CD4-positive, CD25-positive, alpha-beta regulatory T cell (primary cell): ENCODE measurements around the gene TRAPPC12. TPM values are rescaled to one million over a fixed set of nuclear protein-coding genes. Genes with fewer than 3 reads are reported as not detected.
A peak's percentile ranks its signal among the peaks of the same experiment; 100 is the strongest.

Source experiments
- ATAC-seq, 2 donors: fragments of 150-1000 bp; cut with Tn5 transposase; one replicate each; pipeline ENCODE4 v1.10.0; 2021; ENCODE audit warnings: low read depth in 2 of 2, moderate number of reproducible peaks in 2 of 2, moderate library complexity in 1 of 2
- DNase-seq, 3 donors: peaks; one replicate each; pipeline versions ENCODE4 v3.0.0 to v3.0.0-alpha.2; 2012 to 2022; ENCODE audit warnings: mixed read lengths in 1 of 3
- H3K27ac ChIP-seq: one replicate; pipeline ENCODE4 v1.7.0; 2013; ENCODE audit warnings: mild to moderate bottlenecking, low read length; ENCODE audit not compliant: insufficient read depth, poor library complexity, severe bottlenecking
- H3K27me3 ChIP-seq: one replicate; pipeline ENCODE4 v1.7.0; 2013; ENCODE audit warnings: low read length; ENCODE audit not compliant: control insufficient read depth, insufficient read depth
- H3K36me3 ChIP-seq: one replicate; pipeline ENCODE4 v1.7.0; 2013; ENCODE audit warnings: mild to moderate bottlenecking, low read length, moderate library complexity; ENCODE audit not compliant: control insufficient read depth, insufficient read depth
- H3K4me1 ChIP-seq: 2 replicates; pipeline ENCODE4 v1.7.0; 2013; ENCODE audit warnings: mild to moderate bottlenecking, low read length; ENCODE audit not compliant: insufficient read depth, control insufficient read depth, poor library complexity, severe bottlenecking
- H3K4me3 ChIP-seq: one replicate; pipeline ENCODE4 v1.7.0; 2013; ENCODE audit warnings: low read depth, mild to moderate bottlenecking, low read length, moderate library complexity
- H3K9me3 ChIP-seq, 2 experiments: 1 replicate in 1 of 2; 2 replicates in 1 of 2; pipeline ENCODE4 v1.7.0; 2013; ENCODE audit warnings: low read length in 2 of 2, mild to moderate bottlenecking in 1 of 2, moderate library complexity in 1 of 2; ENCODE audit not compliant: control insufficient read depth in 2 of 2
- H3K27ac Mint-ChIP-seq, 3 donors: one replicate each; pipeline ENCODE4 v1.8.0; 2020 to 2022; ENCODE audit warnings: mild to moderate bottlenecking in 3 of 3, mixed read lengths in 3 of 3, moderate library complexity in 2 of 3
- H3K27me3 Mint-ChIP-seq: one replicate; pipeline ENCODE4 v1.8.0; 2022; ENCODE audit warnings: mild to moderate bottlenecking, mixed read lengths
- H3K36me3 Mint-ChIP-seq: one replicate; pipeline ENCODE4 v1.8.0; 2020; ENCODE audit warnings: mixed read lengths
- H3K4me1 Mint-ChIP-seq, 4 donors: one replicate each; pipeline ENCODE4 v1.8.0; 2020 to 2022; ENCODE audit warnings: mixed read lengths in 4 of 4, mild to moderate bottlenecking in 1 of 4
- H3K4me3 Mint-ChIP-seq, 4 donors: one replicate each; pipeline ENCODE4 v1.8.0; 2020 to 2022; ENCODE audit warnings: mild to moderate bottlenecking in 4 of 4, mixed read lengths in 4 of 4, moderate library complexity in 3 of 4
- H3K9me3 Mint-ChIP-seq, 7 donors: one replicate each; pipeline ENCODE4 v1.8.0; 2020 to 2022; ENCODE audit warnings: mixed read lengths in 7 of 7, mild to moderate bottlenecking in 3 of 7, moderate library complexity in 2 of 7
- polyA plus RNA-seq, 4 donors: library from polyadenylated mRNA; unstranded; fragments of 300-500 nt; fragmentation: Illumina TruSeq; gene quantifications; one replicate each; pipeline ENCODE4 v1.2.3, GENCODE V29; 2021
- total RNA-seq: library from RNA; stranded (reverse); gene quantifications from one replicate; pipeline ENCODE4 v1.2.3, GENCODE V29; 2022

Gene TRAPPC12
- total and polyA plus RNA-seq, 5 donors from 2014 or later: 30.5 to 97.3 (median 34.2) TPM

- Mint-ChIP-seq H3K27ac (peak overlapping the region; percentile 89 to 98 (median 91)), H3K27me3 (no peaks in the 10 kb centered on the region), H3K9me3 (peaks cover 0 to 6% (median 4%) of the 10 kb centered on the region in 7 donors), H3K4me1 (peaks cover 28 to 56% (median 52%) of the 10 kb centered on the region in 4 donors), H3K36me3 (peaks cover 23% of the 10 kb centered on the region), H3K4me3 (peak overlapping the region; percentile 93 to 96 (median 94))
- H3K27ac ChIP-seq: peak overlapping the region; percentile 95
- ATAC-seq: no peak
- H3K27me3 ChIP-seq: no peaks in the 10 kb centered on the region
- peak overlapping the region; percentile 69 for H3K4me3 ChIP-seq
- no peaks in the 10 kb centered on the region for H3K9me3 ChIP-seq
- DNase-seq: no peak
- peaks cover 24% of the 10 kb centered on the region for H3K4me1 ChIP-seq
- H3K36me3 ChIP-seq: peaks cover 11% of the 10 kb centered on the region
Measured at GRCh38 chr2:3517948-3518495, 138.5 kb downstream of the TRAPPC12 start.

GRCh38 chr2:3518496-3519254 lies 139.2 kb downstream of the TRAPPC12 start:
- DNase-seq: peak; percentile 98
- Mint-ChIP-seq H3K9me3 (peaks cover 0 to 6% (median 4%) of the 10 kb centered on the region in 7 donors), H3K27ac (peak overlapping the region; percentile 89 to 98 (median 91)), H3K4me1 (peaks cover 25 to 55% (median 50%) of the 10 kb centered on the region in 4 donors), H3K36me3 (peaks cover 17% of the 10 kb centered on the region), H3K4me3 (peak overlapping the region; percentile 93 to 96 (median 94)), H3K27me3 (no peaks in the 10 kb centered on the region)
- peak overlapping the region; percentile 69 for H3K4me3 ChIP-seq
- H3K4me1 ChIP-seq: peaks cover 24% of the 10 kb centered on the region
- no peaks in the 10 kb centered on the region for H3K9me3 ChIP-seq
- peak; percentile 72 for ATAC-seq
- H3K36me3 ChIP-seq: peaks cover 6% of the 10 kb centered on the region
- peak overlapping the region; percentile 95 for H3K27ac ChIP-seq
- H3K27me3 ChIP-seq: no peaks in the 10 kb centered on the region

GRCh38 chr2:3519255-3520205 lies 140.0 kb downstream of the TRAPPC12 start, which contains the start of gene ADI1:
ADI1 (minus strand) TSS chr2:3519531; CDS start chr2:3519487, 44 bp downstream.
- Histone ChIP-seq H3K27ac (peak within 1 kb of the TSS; percentile 95), H3K36me3 (no peaks in the 10 kb centered on the region), H3K4me3 (peak within 1 kb of the TSS; percentile 89), H3K27me3 (no peaks in the 10 kb centered on the region), H3K4me1 (peaks cover 24% of the 10 kb centered on the region), H3K9me3 (no peaks in the 10 kb centered on the region)
- DNase-seq: peak; percentile 65 to 87 (median 78)
- ATAC-seq: peak; percentile 61 to 66
- Mint-ChIP-seq H3K4me1 (peaks cover 20 to 46% (median 44%) of the 10 kb centered on the region in 4 donors), H3K9me3 (peaks cover 0 to 6% (median 4%) of the 10 kb centered on the region in 7 donors), H3K27me3 (no peaks in the 10 kb centered on the region), H3K27ac (peak within 1 kb of the TSS; percentile 89 to 98 (median 91)), H3K36me3 (peaks cover 8% of the 10 kb centered on the region), H3K4me3 (peak within 1 kb of the TSS; percentile 93 to 96 (median 94))

- peak overlapping the region; percentile 89 for H3K4me3 ChIP-seq
- no peak for ATAC-seq
- peak overlapping the region in 2 of 3 donors; percentile 89 to 91 for H3K27ac Mint-ChIP-seq
Measured at GRCh38 chr2:3520591-3520990, 141.1 kb downstream of the TRAPPC12 start.

GRCh38 chr2:3522961-3523421 lies 143.5 kb downstream of the TRAPPC12 start:
- H3K9me3 Mint-ChIP-seq: peaks cover 0 to 4% (median 0%) of the 10 kb centered on the region in 7 donors
- Histone ChIP-seq H3K4me3 (no peak overlapping the region), H3K36me3 (no peaks in the 10 kb centered on the region), H3K9me3 (no peaks in the 10 kb centered on the region), H3K27me3 (no peaks in the 10 kb centered on the region), H3K4me1 (peaks cover 22% of the 10 kb centered on the region), H3K27ac (no peak overlapping the region)
- no peaks in the 10 kb centered on the region for H3K27me3 Mint-ChIP-seq
- no peak overlapping the region for H3K27ac Mint-ChIP-seq
- H3K4me1 Mint-ChIP-seq: peaks cover 20 to 34% (median 29%) of the 10 kb centered on the region in 4 donors
- H3K36me3 Mint-ChIP-seq: peaks cover 3% of the 10 kb centered on the region
- H3K4me3 Mint-ChIP-seq: peak overlapping the region in 1 of 4 donors; percentile 59
- ATAC-seq (no peak), DNase-seq (no peak)

More at GRCh38 chr2:3520591-3520990, 141.1 kb downstream of the TRAPPC12 start:
- DNase-seq: no peak
- Mint-ChIP-seq H3K27me3 (no peaks in the 10 kb centered on the region), H3K4me1 (peaks cover 20 to 42% (median 40%) of the 10 kb centered on the region in 4 donors), H3K4me3 (peak overlapping the region; percentile 93 to 95 (median 94)), H3K36me3 (peaks cover 6% of the 10 kb centered on the region), H3K9me3 (peaks cover 0 to 4% (median 2%) of the 10 kb centered on the region in 7 donors)
- Histone ChIP-seq H3K4me1 (peaks cover 24% of the 10 kb centered on the region), H3K36me3 (no peaks in the 10 kb centered on the region), H3K27me3 (no peaks in the 10 kb centered on the region), H3K27ac (no peak overlapping the region), H3K9me3 (no peaks in the 10 kb centered on the region)

- Histone ChIP-seq H3K36me3 (no peaks in the 10 kb centered on the region), H3K9me3 (no peaks in the 10 kb centered on the region), H3K4me3 (no peak overlapping the region), H3K27me3 (no peaks in the 10 kb centered on the region), H3K4me1 (peaks cover 18% of the 10 kb centered on the region), H3K27ac (no peak overlapping the region)
- ATAC-seq: no peak
- Mint-ChIP-seq H3K4me1 (peaks cover 20 to 31% (median 26%) of the 10 kb centered on the region in 4 donors), H3K27ac (no peak overlapping the region), H3K4me3 (no peak overlapping the region), H3K27me3 (no peaks in the 10 kb centered on the region), H3K9me3 (peaks cover 0 to 4% (median 0%) of the 10 kb centered on the region in 7 donors), H3K36me3 (peaks cover 3% of the 10 kb centered on the region)
- DNase-seq: no peak
Measured at GRCh38 chr2:3523551-3524041, 144.1 kb downstream of the TRAPPC12 start.

GRCh38 chr2:3526871-3527270 lies 147.4 kb downstream of the TRAPPC12 start:
- H3K27ac Mint-ChIP-seq: peak overlapping the region in 1 of 3 donors; percentile 2
- ATAC-seq (no peak), DNase-seq (no peak)
- Histone ChIP-seq H3K9me3 (no peaks in the 10 kb centered on the region), H3K27ac (no peak overlapping the region), H3K36me3 (no peaks in the 10 kb centered on the region), H3K4me3 (no peak overlapping the region), H3K27me3 (no peaks in the 10 kb centered on the region), H3K4me1 (no peaks in the 10 kb centered on the region)
- no peaks in the 10 kb centered on the region for H3K9me3 Mint-ChIP-seq
- H3K36me3 Mint-ChIP-seq: no peaks in the 10 kb centered on the region
- H3K4me3 Mint-ChIP-seq: no peak overlapping the region
- no peaks in the 10 kb centered on the region for H3K27me3 Mint-ChIP-seq
- H3K4me1 Mint-ChIP-seq: peaks cover 2 to 10% (median 4%) of the 10 kb centered on the region in 4 donors
